ENCODE data around the gene OXER1.

OXER1 gene

GRCh38 chr2:42786561-42787345 lies 22.8 kb upstream of the OXER1 start:
- TF ChIP-seq ZFP41 (tag by site-specific recombination; IDR thresholded peaks at IDR 0.05; ENCODE audit: borderline replicate concordance) (no peak), ZNF169 (tag by site-specific recombination; IDR thresholded peaks at IDR 0.05) (no peak), ZNF366 (tag by site-specific recombination; conservative IDR thresholded peaks at IDR 0.05) (no peak), ZNF132 (tag by site-specific recombination; IDR thresholded peaks at IDR 0.05; ENCODE audit: borderline replicate concordance) (no peak), ZNF324 (tag by site-specific recombination; IDR thresholded peaks at IDR 0.05) (no peak), BCL11A (tag by site-specific recombination; IDR thresholded peaks at IDR 0.05; ENCODE audit: low read depth) (no peak), ZNF26 (tag by site-specific recombination; IDR thresholded peaks at IDR 0.05) (no peak), ZNF138 (tag by site-specific recombination; IDR thresholded peaks at IDR 0.05; ENCODE audit: borderline replicate concordance) (no peak), ZFP3 (tag by site-specific recombination; IDR thresholded peaks at IDR 0.05; ENCODE audit: low read depth) (no peak), ZNF670 (tag by site-specific recombination; IDR thresholded peaks at IDR 0.05; ENCODE audit: low read depth) (no peak)
- no peaks in the 10 kb centered on the region for H3K36me3 ChIP-seq (ENCODE audit: control insufficient read depth in 2 of 2, insufficient read depth in 1 of 2, low read length in 2 of 2)
- no peak overlapping the region for H3K27ac ChIP-seq (ENCODE audit: extremely low read depth, low read depth, low read length)
- H3K4me3 ChIP-seq (ENCODE audit: low read depth, low read length): no peak overlapping the region
- no peaks in the 10 kb centered on the region for H3K9me3 ChIP-seq (ENCODE audit: control insufficient read depth, insufficient read depth, low read depth, low read length)
- CTCF ChIA-PET: interaction anchor here (0.5 kb wide), 1 partner anchor 157 kb away, joined by 3 read pairs; no protein-coding TSS in a partner anchor
- POLR2A ChIA-PET: no interaction called here
- H3K4me1 ChIP-seq (ENCODE audit: control insufficient read depth, insufficient read depth, low read length): no peaks in the 10 kb centered on the region

- CTCF ChIA-PET: interaction anchor here (1.0 kb wide), 1 partner anchor 26 kb away, joined by 3 read pairs; no protein-coding TSS in a partner anchor
- H3K9me3 ChIP-seq (ENCODE audit: control insufficient read depth, insufficient read depth, low read depth, low read length): no peaks in the 10 kb centered on the region
- no peak overlapping the region for H3K4me3 ChIP-seq (ENCODE audit: low read depth, low read length)
- POLR2A ChIA-PET: no interaction called here
- TF ChIP-seq ZNF677 (tag by site-specific recombination; IDR thresholded peaks at IDR 0.05) (no peak), ZSCAN16 (tag by site-specific recombination; IDR thresholded peaks at IDR 0.05) (no peak)
- no peaks in the 10 kb centered on the region for H3K36me3 ChIP-seq (ENCODE audit: control insufficient read depth in 2 of 2, insufficient read depth in 1 of 2, low read length in 2 of 2)
- H3K27ac ChIP-seq (ENCODE audit: extremely low read depth, low read depth, low read length): no peak overlapping the region
- no peaks in the 10 kb centered on the region for H3K4me1 ChIP-seq (ENCODE audit: control insufficient read depth, insufficient read depth, low read length)
Observed at GRCh38 chr2:42784204-42784880, 20.4 kb upstream of the OXER1 start.

GRCh38 chr2:42783511-42783910 lies 19.6 kb upstream of the OXER1 start:
- ChIA-PET POLR2A (no interaction called here), CTCF (no interaction called here)
- Histone ChIP-seq H3K27ac (ENCODE audit: extremely low read depth, low read depth, low read length) (no peak overlapping the region), H3K4me3 (ENCODE audit: low read depth, low read length) (no peak overlapping the region), H3K9me3 (ENCODE audit: control insufficient read depth, insufficient read depth, low read depth, low read length) (no peaks in the 10 kb centered on the region), H3K36me3 (ENCODE audit: control insufficient read depth in 2 of 2, insufficient read depth in 1 of 2, low read length in 2 of 2) (no peaks in the 10 kb centered on the region), H3K4me1 (ENCODE audit: control insufficient read depth, insufficient read depth, low read length) (no peaks in the 10 kb centered on the region)
- TF ChIP-seq ELK4 (IDR thresholded peaks at IDR 0.05; ENCODE audit: borderline replicate concordance, low read depth, low read length): no peak
- TF ChIP-seq, protein P1, sequence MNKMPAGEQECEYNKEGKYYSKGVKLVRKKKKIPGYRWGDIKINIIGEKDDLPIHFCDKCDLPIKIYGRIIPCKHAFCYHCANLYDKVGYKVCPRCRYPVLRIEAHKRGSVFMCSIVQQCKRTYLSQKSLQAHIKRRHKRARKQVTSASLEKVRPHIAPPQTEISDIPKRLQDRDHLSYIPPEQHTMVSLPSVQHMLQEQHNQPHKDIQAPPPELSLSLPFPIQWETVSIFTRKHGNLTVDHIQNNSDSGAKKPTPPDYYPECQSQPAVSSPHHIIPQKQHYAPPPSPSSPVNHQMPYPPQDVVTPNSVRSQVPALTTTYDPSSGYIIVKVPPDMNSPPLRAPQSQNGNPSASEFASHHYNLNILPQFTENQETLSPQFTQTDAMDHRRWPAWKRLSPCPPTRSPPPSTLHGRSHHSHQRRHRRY (tag by site-specific recombination; IDR thresholded peaks at IDR 0.05): no peak

All from HEK293 (cell line).